ENCODE results near the gene CDIPT.

Gene CDIPT

GRCh38 chr16:29852654-29853053 lies 10.4 kb downstream of the CDIPT start:
- WGBS, 2 donors (ENCODE audit: extremely low coverage in 2 of 2, insufficient read length in 2 of 2, insufficient replicate concordance in 1 of 2) = no CpG with 5 or more reads among the region's 7 CpGs

GRCh38 chr16:29850998-29851397 lies 12.0 kb downstream of the CDIPT start:
- Histone ChIP-seq H2AFZ (ENCODE audit: low read length) (no peak overlapping the region), H2BK15ac (ENCODE audit: low read length) (no peak overlapping the region)
- WGBS, 2 donors (ENCODE audit: extremely low coverage in 2 of 2, insufficient read length in 2 of 2, insufficient replicate concordance in 1 of 2) = no CpG with 5 or more reads among the region's 3 CpGs

More at GRCh38 chr16:29852654-29853053, 10.4 kb downstream of the CDIPT start:
- no peaks in the 10 kb centered on the region for H3K27me3 ChIP-seq (ENCODE audit: control insufficient read depth in 3 of 3, insufficient read depth in 3 of 3, low read depth in 1 of 3, low read length in 3 of 3)
- no peak for DNase-seq (ENCODE audit: low spot score)
- H4K91ac ChIP-seq (ENCODE audit: low read depth, low read length, poor library complexity) = no peak overlapping the region
- no peak overlapping the region for H2BK120ac ChIP-seq (ENCODE audit: low read depth, low read length)
- H3K79me1 ChIP-seq (ENCODE audit: low read depth, low read length) = no peaks in the 10 kb centered on the region
- no peak overlapping the region for H3K4me3 ChIP-seq (ENCODE audit: low read length in 2 of 2)
- H3K23ac ChIP-seq (ENCODE audit: low read depth, low read length, poor library complexity) = no peak overlapping the region
- H2BK12ac ChIP-seq (ENCODE audit: low read length) = no peak overlapping the region
- H3K9me3 ChIP-seq (replicated peaks in 1 of 2; ENCODE audit: control insufficient read depth in 2 of 2, insufficient read depth in 1 of 2, low read depth in 1 of 2, low read length in 2 of 2) = no peaks in the 10 kb centered on the region
- no peak overlapping the region for H2BK5ac ChIP-seq (ENCODE audit: low read length)
- no peak overlapping the region for H4K8ac ChIP-seq (ENCODE audit: low read depth, low read length)
- H3K4me2 ChIP-seq (ENCODE audit: insufficient read depth, low read length, poor library complexity, severe bottlenecking) = no peak overlapping the region
- H3K18ac ChIP-seq (ENCODE audit: low read length) = no peak overlapping the region
- no peak overlapping the region for H2BK15ac ChIP-seq (ENCODE audit: low read length)
- H2AK5ac ChIP-seq (ENCODE audit: low read depth, low read length) = no peak overlapping the region
- H3K4me1 ChIP-seq (ENCODE audit: control insufficient read depth in 2 of 2, insufficient read depth in 1 of 2, low read depth in 1 of 2, low read length in 2 of 2) = peaks cover 0 to 3% of the 10 kb centered on the region in 2 donors
- no peak overlapping the region for H3K27ac ChIP-seq (replicated peaks; ENCODE audit: low read length)
- H3K14ac ChIP-seq (ENCODE audit: low read length) = no peak overlapping the region
- no peak overlapping the region for H3K4ac ChIP-seq (ENCODE audit: low read length)
- H3K9ac ChIP-seq (ENCODE audit: low read depth, low read length, poor library complexity) = no peak overlapping the region
- H2AFZ ChIP-seq (ENCODE audit: low read length) = peak overlapping the region; percentile 45
- no peaks in the 10 kb centered on the region for H3K36me3 ChIP-seq (replicated peaks in 1 of 2; ENCODE audit: control insufficient read depth in 2 of 2, insufficient read depth in 2 of 2, low read length in 2 of 2)

DNA sequence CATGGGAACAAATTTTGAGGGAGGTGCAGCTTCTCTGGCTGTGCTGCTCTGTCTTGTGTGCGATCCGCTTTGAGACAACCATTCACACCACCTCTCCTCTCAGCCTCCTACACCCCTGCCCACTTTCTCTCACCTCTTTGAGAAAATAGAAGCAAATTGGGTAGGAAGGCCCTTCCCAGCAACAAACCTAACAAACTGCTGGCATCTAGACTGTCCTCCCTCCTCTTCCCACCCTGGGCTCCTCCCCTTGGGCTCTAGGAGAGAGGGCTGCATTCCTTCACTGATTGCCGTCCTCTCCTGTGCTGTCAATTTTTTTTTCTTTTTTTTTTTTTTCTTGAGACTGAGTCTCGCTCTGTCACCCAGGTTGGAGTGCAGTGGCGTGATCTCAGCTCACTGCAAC lies 13.5 kb downstream of the CDIPT start:
- no peak overlapping the region for H3K23ac ChIP-seq (ENCODE audit: low read depth, low read length, poor library complexity)
- WGBS, 2 donors (ENCODE audit: extremely low coverage in 2 of 2, insufficient read length in 2 of 2, insufficient replicate concordance in 1 of 2) = no CpG with 5 or more reads among the region's 5 CpGs

More at GRCh38 chr16:29850998-29851397, 12.0 kb downstream of the CDIPT start:
- Histone ChIP-seq H3K4me1 (ENCODE audit: control insufficient read depth in 2 of 2, insufficient read depth in 1 of 2, low read depth in 1 of 2, low read length in 2 of 2) (peaks cover 0 to 3% of the 10 kb centered on the region in 2 donors), H3K9ac (ENCODE audit: low read depth, low read length, poor library complexity) (no peak overlapping the region), H3K4ac (ENCODE audit: low read length) (no peak overlapping the region), H3K9me3 (replicated peaks in 1 of 2; ENCODE audit: control insufficient read depth in 2 of 2, insufficient read depth in 1 of 2, low read depth in 1 of 2, low read length in 2 of 2) (no peaks in the 10 kb centered on the region), H3K27ac (replicated peaks; ENCODE audit: low read length) (no peak overlapping the region), H3K27me3 (ENCODE audit: control insufficient read depth in 3 of 3, insufficient read depth in 3 of 3, low read depth in 1 of 3, low read length in 3 of 3) (no peaks in the 10 kb centered on the region), H3K18ac (ENCODE audit: low read length) (no peak overlapping the region), H2BK120ac (ENCODE audit: low read depth, low read length) (no peak overlapping the region), H2BK5ac (ENCODE audit: low read length) (no peak overlapping the region), H3K79me1 (ENCODE audit: low read depth, low read length) (no peaks in the 10 kb centered on the region), H3K4me2 (ENCODE audit: insufficient read depth, low read length, poor library complexity, severe bottlenecking) (no peak overlapping the region), H3K23ac (ENCODE audit: low read depth, low read length, poor library complexity) (no peak overlapping the region), H4K91ac (ENCODE audit: low read depth, low read length, poor library complexity) (no peak overlapping the region), H3K4me3 (ENCODE audit: low read length in 2 of 2) (no peak overlapping the region), H4K8ac (ENCODE audit: low read depth, low read length) (no peak overlapping the region), H3K14ac (ENCODE audit: low read length) (no peak overlapping the region), H2BK12ac (ENCODE audit: low read length) (no peak overlapping the region), H3K36me3 (replicated peaks in 1 of 2; ENCODE audit: control insufficient read depth in 2 of 2, insufficient read depth in 2 of 2, low read length in 2 of 2) (no peaks in the 10 kb centered on the region), H2AK5ac (ENCODE audit: low read depth, low read length) (no peak overlapping the region)
- DNase-seq (ENCODE audit: low spot score) = no peak

DNA sequence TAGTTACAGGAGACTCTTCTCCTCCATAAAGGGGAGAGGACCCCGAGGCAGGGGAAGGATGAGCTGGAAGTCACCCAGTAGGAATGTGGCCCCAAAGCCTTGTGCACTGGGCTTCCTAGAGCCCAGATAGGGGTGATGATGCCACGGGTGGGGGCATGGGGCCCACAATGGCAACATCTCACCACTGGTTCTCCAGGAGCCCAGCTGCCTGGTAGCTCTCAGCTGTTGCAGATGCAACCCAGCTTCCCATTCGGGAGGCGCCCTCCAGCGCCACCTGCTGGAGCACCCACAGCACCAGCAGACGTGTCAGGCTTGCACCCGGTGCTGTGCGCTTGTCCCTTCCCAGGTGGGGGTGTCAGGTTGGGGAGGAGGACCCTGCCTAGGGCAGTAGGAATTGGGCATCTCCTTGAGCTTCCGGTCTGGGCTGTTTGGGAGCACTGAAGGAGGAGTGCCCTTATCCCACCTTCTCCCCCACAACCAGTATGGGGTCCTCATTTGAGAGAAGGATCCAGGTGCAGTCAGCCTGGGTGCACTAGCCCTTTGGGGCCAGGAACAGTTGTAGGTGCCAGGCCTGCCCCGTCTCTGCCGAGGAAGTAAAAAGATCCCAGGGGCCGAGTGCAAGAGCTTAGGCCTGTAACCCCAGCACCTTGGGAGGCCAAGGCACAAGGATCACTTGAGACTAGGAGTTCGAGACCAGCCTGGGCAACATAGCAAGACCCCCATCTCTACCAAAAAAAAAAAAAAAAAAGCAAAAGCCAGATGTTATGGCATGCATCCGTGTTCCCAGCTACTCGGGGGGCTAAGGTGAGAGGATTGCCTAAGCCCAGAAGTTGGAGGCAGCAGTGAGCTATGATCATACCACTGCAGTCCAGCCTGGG lies 14.4 kb downstream of the CDIPT start:
- Histone ChIP-seq H3K4me3 (ENCODE audit: low read length in 2 of 2) (no peak overlapping the region), H3K14ac (ENCODE audit: low read length) (no peak overlapping the region), H2BK15ac (ENCODE audit: low read length) (no peak overlapping the region), H2BK12ac (ENCODE audit: low read length) (no peak overlapping the region), H3K18ac (ENCODE audit: low read length) (no peak overlapping the region), H3K36me3 (replicated peaks in 1 of 2; ENCODE audit: control insufficient read depth in 2 of 2, insufficient read depth in 2 of 2, low read length in 2 of 2) (no peaks in the 10 kb centered on the region), H4K8ac (ENCODE audit: low read depth, low read length) (no peak overlapping the region), H3K4me2 (ENCODE audit: insufficient read depth, low read length, poor library complexity, severe bottlenecking) (no peak overlapping the region), H3K9me3 (replicated peaks in 1 of 2; ENCODE audit: control insufficient read depth in 2 of 2, insufficient read depth in 1 of 2, low read depth in 1 of 2, low read length in 2 of 2) (no peaks in the 10 kb centered on the region), H2AFZ (ENCODE audit: low read length) (no peak overlapping the region), H2AK5ac (ENCODE audit: low read depth, low read length) (peak overlapping the region; percentile 64), H3K27me3 (ENCODE audit: control insufficient read depth in 3 of 3, insufficient read depth in 3 of 3, low read depth in 1 of 3, low read length in 3 of 3) (no peaks in the 10 kb centered on the region), H3K4me1 (ENCODE audit: control insufficient read depth in 2 of 2, insufficient read depth in 1 of 2, low read depth in 1 of 2, low read length in 2 of 2) (peaks cover 0 to 3% of the 10 kb centered on the region in 2 donors), H3K79me1 (ENCODE audit: low read depth, low read length) (no peaks in the 10 kb centered on the region), H3K27ac (replicated peaks; ENCODE audit: low read length) (no peak overlapping the region), H3K4ac (ENCODE audit: low read length) (no peak overlapping the region), H3K9ac (ENCODE audit: low read depth, low read length, poor library complexity) (no peak overlapping the region), H3K23ac (ENCODE audit: low read depth, low read length, poor library complexity) (no peak overlapping the region), H2BK5ac (ENCODE audit: low read length) (peak overlapping the region; percentile 16), H2BK120ac (ENCODE audit: low read depth, low read length) (no peak overlapping the region), H4K91ac (ENCODE audit: low read depth, low read length, poor library complexity) (peak overlapping the region; percentile 20)
- no peak for DNase-seq (ENCODE audit: low spot score)
- no CpG with 5 or more reads among the region's 15 CpGs for WGBS, 2 donors (ENCODE audit: extremely low coverage in 2 of 2, insufficient read length in 2 of 2, insufficient replicate concordance in 1 of 2)

More for the DNA sequence above, 13.5 kb downstream of the CDIPT start:
- Histone ChIP-seq H4K91ac (ENCODE audit: low read depth, low read length, poor library complexity) (no peak overlapping the region), H3K36me3 (replicated peaks in 1 of 2; ENCODE audit: control insufficient read depth in 2 of 2, insufficient read depth in 2 of 2, low read length in 2 of 2) (no peaks in the 10 kb centered on the region), H2AFZ (ENCODE audit: low read length) (peak overlapping the region; percentile 68), H3K27ac (replicated peaks; ENCODE audit: low read length) (peak overlapping the region; percentile 33), H3K4me3 (ENCODE audit: low read length in 2 of 2) (no peak overlapping the region), H4K8ac (ENCODE audit: low read depth, low read length) (no peak overlapping the region), H2BK12ac (ENCODE audit: low read length) (no peak overlapping the region), H2BK5ac (ENCODE audit: low read length) (no peak overlapping the region), H3K4ac (ENCODE audit: low read length) (no peak overlapping the region), H3K9ac (ENCODE audit: low read depth, low read length, poor library complexity) (no peak overlapping the region), H3K27me3 (ENCODE audit: control insufficient read depth in 3 of 3, insufficient read depth in 3 of 3, low read depth in 1 of 3, low read length in 3 of 3) (no peaks in the 10 kb centered on the region), H2BK120ac (ENCODE audit: low read depth, low read length) (no peak overlapping the region), H3K9me3 (replicated peaks in 1 of 2; ENCODE audit: control insufficient read depth in 2 of 2, insufficient read depth in 1 of 2, low read depth in 1 of 2, low read length in 2 of 2) (no peaks in the 10 kb centered on the region), H3K79me1 (ENCODE audit: low read depth, low read length) (no peaks in the 10 kb centered on the region), H2AK5ac (ENCODE audit: low read depth, low read length) (no peak overlapping the region), H3K4me2 (ENCODE audit: insufficient read depth, low read length, poor library complexity, severe bottlenecking) (no peak overlapping the region), H3K18ac (ENCODE audit: low read length) (no peak overlapping the region), H3K4me1 (ENCODE audit: control insufficient read depth in 2 of 2, insufficient read depth in 1 of 2, low read depth in 1 of 2, low read length in 2 of 2) (peaks cover 0 to 3% of the 10 kb centered on the region in 2 donors), H3K14ac (ENCODE audit: low read length) (no peak overlapping the region), H2BK15ac (ENCODE audit: low read length) (no peak overlapping the region)
- no peak for DNase-seq (ENCODE audit: low spot score)

Data from neuronal stem cell (in vitro differentiated cells).